ENCODE measurements around the gene PHTF1. TPM values are rescaled to one million over a fixed set of nuclear protein-coding genes. Genes with fewer than 3 reads are reported as not detected.

The PHTF1 gene
- total and polyA plus RNA-seq, 10 of the 15 experiments (the other 5 are each of a cell fraction or from before 2014, with no cell fraction given): 7.8 to 37.6 (median 24.1) TPM

- TF ChIP-seq E4F1 (IDR thresholded peaks at IDR 0.05; ENCODE audit: borderline replicate concordance, partially characterized antibody): no peak
- TF ChIP-seq IRF5 (IDR thresholded peaks at IDR 0.05; ENCODE audit: borderline replicate concordance): no peak
- TF ChIP-seq BMI1 (IDR thresholded peaks at IDR 0.05; ENCODE audit: borderline replicate concordance): 0 out of 2 replicates have a peak, but pooled peaks have one; percentile 40
- no peak for TF ChIP-seq YBX1 (IDR thresholded peaks at IDR 0.05)
- TF ChIP-seq PKNOX1 (IDR thresholded peaks at IDR 0.05): peak; percentile 80
- TF ChIP-seq PML (IDR thresholded peaks at IDR 0.05; ENCODE audit: low read length): no peak
- no peak for TF ChIP-seq EZH2 (IDR thresholded peaks at IDR 0.05; ENCODE audit: borderline replicate concordance, control insufficient read depth, low read depth, low read length)
- no peak for TF ChIP-seq NFYA (IDR thresholded peaks at IDR 0.05; ENCODE audit: borderline replicate concordance, low read depth, low read length)
- no peak for TF ChIP-seq PRDM15 (CRISPR knock-in tag; IDR thresholded peaks at IDR 0.05)
- no peak for TF ChIP-seq CHD2 (IDR thresholded peaks at IDR 0.05; ENCODE audit: borderline replicate concordance, low read depth, low read length)
- TF ChIP-seq KDM1A (IDR thresholded peaks at IDR 0.05; ENCODE audit: borderline replicate concordance): no peak
- peak; percentile 47 to 67; a peak in 2 of 4 replicates for TF ChIP-seq IKZF2 (IDR thresholded peaks at IDR 0.05)
- peak; percentile 27; the same call in 1 of the 2 replicates for TF ChIP-seq NFIC (IDR thresholded peaks at IDR 0.05; ENCODE audit: low read depth, low read length)
- TF ChIP-seq EGR1 (IDR thresholded peaks at IDR 0.05; ENCODE audit: borderline replicate concordance in 1 of 2, low read depth in 2 of 2, low read length in 2 of 2): no peak
- TF ChIP-seq ZNF207 (IDR thresholded peaks at IDR 0.05; ENCODE audit: borderline replicate concordance): no peak
- TF ChIP-seq EP300 (IDR thresholded peaks at IDR 0.05; ENCODE audit: borderline replicate concordance in 1 of 2, control insufficient read depth in 1 of 2, low read depth in 2 of 2, low read length in 2 of 2): 0 out of 4 replicates have a peak, but pooled peaks of 1 of the 2 experiments have one; percentile 23
- TF ChIP-seq ASH2L (IDR thresholded peaks at IDR 0.05; ENCODE audit: borderline replicate concordance, low read depth): no peak
These were observed 34.9 kb upstream of the PHTF1 start (continued) for GRCh38 chr1:113793878-113794834.
